Panc1 (cell line): Measurements from ENCODE around the gene SAA4. TPM values are rescaled to one million over a fixed set of nuclear protein-coding genes. Genes with fewer than 3 reads are reported as not detected.

Experiments used
- ATAC-seq: fragments of 200-7000 bp; cut with Tn5 transposase; 2 replicates; pipeline ENCODE4 v1.9.1; 2020; ENCODE audit warnings: mild to moderate bottlenecking, moderate library complexity
- BruUV-seq: library from RNA; stranded (reverse); fragments of 400-500 nt; replicated peaks from 2 replicates; lab custom pipeline; 2021; lab: Mats Ljungman, UMichigan
- CTCF ChIA-PET: fragments of 300-600 bp; sonication (Branson Sonifier 250); formaldehyde crosslinking; loops from one replicate; lab custom pipeline; 2022; ENCODE audit warnings: antibody characterized with exemption; lab: Charles Lee
- POLR2A ChIA-PET: fragments of 300-600 bp; sonication (Branson Sonifier 250); formaldehyde crosslinking; loops from one replicate; lab custom pipeline; 2022; ENCODE audit warnings: antibody characterized with exemption; lab: Charles Lee
- DNase-seq: peaks from one replicate; pipeline ENCODE4 v3.0.0-alpha.2; 2010; ENCODE audit warnings: low read depth, low spot score
- H3K27ac ChIP-seq: 2 replicates; pipeline ENCODE4 v1.5.1; 2011; ENCODE audit warnings: mild to moderate bottlenecking, low read length, inconsistent platforms
- H3K27me3 ChIP-seq: fragments of 200-500 bp; sonication (Bioruptor generic); 2 replicates; pipeline ENCODE4 v1.6.0; 2014; ENCODE audit warnings: low read length, inconsistent platforms; ENCODE audit not compliant: control insufficient read depth, insufficient read depth
- H3K36me3 ChIP-seq: fragments of 200-500 bp; sonication (Bioruptor generic); 2 replicates; pipeline ENCODE4 v1.5.1; 2014; ENCODE audit warnings: inconsistent platforms, mild to moderate bottlenecking, low read length, moderate library complexity; ENCODE audit not compliant: control insufficient read depth, insufficient read depth
- H3K4me1 ChIP-seq: 2 replicates; pipeline ENCODE4 v1.5.1; 2011; ENCODE audit warnings: inconsistent platforms, mild to moderate bottlenecking, low read length, moderate library complexity; ENCODE audit not compliant: control insufficient read depth, insufficient read depth
- H3K4me3 ChIP-seq, 2 experiments: 2 replicates each; pipeline ENCODE4 v1.5.1; 2011 to 2012; ENCODE audit warnings: low read depth in 2 of 2, low read length in 2 of 2, mild to moderate bottlenecking in 2 of 2, inconsistent platforms in 1 of 2, moderate library complexity in 1 of 2
- H3K9me3 ChIP-seq: fragments of 200-500 bp; sonication (Bioruptor generic); 2 replicates; pipeline ENCODE4 v1.5.1; 2014; ENCODE audit warnings: low read depth, mild to moderate bottlenecking, inconsistent platforms, low read length, moderate library complexity; ENCODE audit not compliant: control insufficient read depth, insufficient read depth
- CTCF ChIP-seq: fragments of 450-650 bp; IDR thresholded peaks from 2 replicates; pipeline ENCODE4 v1.5.1; 2017; ENCODE audit warnings: mild to moderate bottlenecking
- POLR2AphosphoS5 ChIP-seq: IDR thresholded peaks from 2 replicates; pipeline ENCODE4 v1.6.1; 2012; ENCODE audit warnings: mild to moderate bottlenecking, low read depth, low read length, moderate library complexity
- REST ChIP-seq, 2 experiments: IDR thresholded peaks; 2 replicates each; pipeline ENCODE4 v1.6.1; 2011 to 2012; ENCODE audit warnings: low read depth in 2 of 2, control low read depth in 1 of 2, low read length in 1 of 2, mild to moderate bottlenecking in 1 of 2, moderate library complexity in 1 of 2; ENCODE audit not compliant: insufficient read depth in 1 of 2
- SIN3A ChIP-seq: IDR thresholded peaks from 2 replicates; pipeline ENCODE4 v1.6.1; 2012; ENCODE audit warnings: low read depth, mild to moderate bottlenecking, low read length, moderate library complexity, borderline replicate concordance; ENCODE audit not compliant: insufficient read depth
- TCF7L2 ChIP-seq: IDR thresholded peaks from 2 replicates; pipeline ENCODE4 v1.6.1; 2011; ENCODE audit warnings: mild to moderate bottlenecking, low read depth, low read length, inconsistent platforms
- in situ Hi-C: cut with HindIII; loops from 2 replicates; pipeline ENCODE4 v1.10.0; 2016; ENCODE audit warnings: low sequenced_read_pairs, low pct_unique_long_range_greater_than_20kb
- intact Hi-C: fragments of 100-400 bp; cut with micrococcal nuclease; formaldehyde crosslinking; loops from one replicate; pipeline ENCODE4 v1.10.0; 2022; ENCODE audit not compliant: unreplicated experiment
- total RNA-seq: library from RNA; stranded (reverse); gene quantifications from one replicate; pipeline ENCODE4 v1.2.1, GENCODE V29; 2021; ENCODE audit not compliant: unreplicated experiment

The SAA4 gene
- total RNA-seq, 1 experiment from 2014 or later = not detected

GRCh38 chr11:18222814-18223421, 13.7 kb downstream of the SAA4 start:
- Histone ChIP-seq H3K27ac (no peak overlapping the region), H3K4me1 (no peaks in the 10 kb centered on the region), H3K36me3 (no peaks in the 10 kb centered on the region), H3K4me3 (no peak overlapping the region), H3K27me3 (no peaks in the 10 kb centered on the region; the same call in 1 of the 2 replicates), H3K9me3 (no peaks in the 10 kb centered on the region)
- intact Hi-C loops = no loop called here
- no TSS peak for BruUV-seq
- CTCF ChIA-PET = no interaction called here
- POLR2A ChIA-PET = interaction anchor here (0.6 kb wide), 1 partner anchor 61 kb away, joined by 6 read pairs; no protein-coding TSS in a partner anchor
- TF ChIP-seq POLR2AphosphoS5 (no peak), REST (IDR thresholded peaks at IDR 0.05; ENCODE audit: insufficient read depth in 1 of 2, low read depth in 2 of 2, low read length in 1 of 2) (no peak), SIN3A (no peak), TCF7L2 (no peak), CTCF (no peak)
- DNase-seq (no peak), ATAC-seq (no peak)
- in situ Hi-C loops = no loop called here

GRCh38 chr11:18221274-18221876, 15.2 kb downstream of the SAA4 start:
- no peaks in the 10 kb centered on the region for H3K4me1 ChIP-seq
- BruUV-seq = no TSS peak
- ChIA-PET POLR2A (interaction anchor here (0.6 kb wide), 1 partner anchor 9 kb away, joined by 4 read pairs; no protein-coding TSS in a partner anchor), CTCF (no interaction called here)
- TF ChIP-seq REST (IDR thresholded peaks at IDR 0.05; ENCODE audit: insufficient read depth in 1 of 2, low read depth in 2 of 2, low read length in 1 of 2) (no peak), SIN3A (no peak), CTCF (no peak), POLR2AphosphoS5 (no peak), TCF7L2 (no peak)
- intact Hi-C loops = no loop called here
- no peak overlapping the region for H3K27ac ChIP-seq
- no peak; the same call in 1 of the 2 replicates for ATAC-seq
- no peaks in the 10 kb centered on the region for H3K9me3 ChIP-seq
- in situ Hi-C loops = no loop called here
- H3K36me3 ChIP-seq = no peaks in the 10 kb centered on the region
- no peak overlapping the region for H3K4me3 ChIP-seq
- no peak for DNase-seq
- H3K27me3 ChIP-seq = no peaks in the 10 kb centered on the region; the same call in 1 of the 2 replicates
